Measurements from ENCODE around the gene NUDT16L1. TPM values are rescaled to one million over a fixed set of nuclear protein-coding genes. Genes with fewer than 3 reads are reported as not detected.

NUDT16L1 gene
- total and polyA plus RNA-seq, 4 donors = 30.6 to 61.8 (median 50.3) TPM

DNA sequence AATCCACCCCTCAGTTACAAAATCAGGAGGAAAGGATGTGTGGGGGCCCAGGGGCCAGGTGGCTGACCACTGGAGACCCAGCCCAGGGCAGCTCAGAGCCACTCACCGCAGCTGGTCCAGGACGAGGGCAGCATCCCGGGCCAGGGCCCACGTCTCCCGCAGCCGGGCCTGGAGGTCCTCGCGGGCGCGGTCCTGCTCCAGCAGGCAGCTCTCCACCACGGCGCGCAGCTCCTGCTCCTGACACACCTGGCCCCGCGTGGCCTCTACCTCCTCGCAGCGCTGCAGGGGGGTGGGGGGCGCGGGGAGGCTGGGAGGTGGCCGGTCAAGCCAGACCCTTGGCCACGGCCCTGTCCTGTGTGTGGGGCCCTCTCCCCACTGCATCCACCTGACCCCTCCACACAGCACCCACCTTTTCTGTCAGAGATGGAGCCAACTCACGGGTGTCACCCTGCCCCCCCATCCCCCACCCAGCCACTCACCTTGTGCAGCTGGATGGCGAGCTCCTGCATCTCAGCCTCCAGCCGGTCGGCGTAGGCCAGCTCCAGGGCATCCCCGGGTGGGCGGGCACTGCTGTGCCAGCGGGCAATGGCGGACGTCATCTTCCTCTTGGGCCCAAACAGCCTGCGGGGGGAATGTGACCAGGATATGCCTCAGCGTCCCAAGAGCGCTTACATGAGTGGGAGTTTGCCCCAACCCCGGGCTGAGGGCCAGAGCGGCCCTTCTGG is 5.1 kb downstream of the NUDT16L1 start:
- 91% methylated on average over 36 of the region's 36 CpGs for WGBS (ENCODE audit: insufficient coverage)
- Histone ChIP-seq H3K27ac (ENCODE audit: low read depth, low read length) (no peak overlapping the region), H3K4me3 (ENCODE audit: low read depth, low read length) (no peak overlapping the region), H3K9me3 (ENCODE audit: control insufficient read depth, insufficient read depth, low read length) (no peaks in the 10 kb centered on the region), H3K4me1 (ENCODE audit: control insufficient read depth, insufficient read depth, low read length) (peaks cover 21% of the 10 kb centered on the region), H3K36me3 (ENCODE audit: control insufficient read depth, insufficient read depth, low read length) (peaks cover 82% of the 10 kb centered on the region), H3K27me3 (ENCODE audit: control insufficient read depth, insufficient read depth, low read length) (no peaks in the 10 kb centered on the region)
- no peak for DNase-seq (ENCODE audit: low read depth in 4 of 6, low spot score in 6 of 6)

DNA sequence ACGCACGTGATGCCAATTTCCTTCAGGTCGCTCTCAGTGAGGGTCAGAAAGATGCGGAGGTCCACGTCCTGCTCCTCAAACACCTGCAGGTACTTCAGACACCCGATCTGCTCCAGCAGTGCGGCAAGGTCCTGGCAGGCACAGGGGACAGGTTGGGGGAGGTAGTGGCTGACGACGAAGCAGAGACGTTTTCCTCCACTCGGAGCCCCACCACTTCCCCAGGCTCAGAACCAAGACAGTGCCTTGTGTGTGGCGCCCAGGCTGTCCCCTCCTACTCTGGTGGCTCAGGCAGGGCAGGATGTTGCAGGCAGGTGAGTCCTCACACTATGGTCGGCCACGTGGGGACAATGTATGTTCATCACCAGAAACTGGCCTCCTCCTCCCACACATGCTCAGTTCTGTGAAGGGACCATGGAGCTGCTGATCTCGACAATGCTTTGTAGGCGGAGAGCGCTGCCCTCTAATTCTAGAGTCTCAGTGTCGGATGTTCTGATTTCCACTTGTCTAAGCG is 5.7 kb downstream of the NUDT16L1 start:
- Histone ChIP-seq H3K4me3 (ENCODE audit: low read depth, low read length) (no peak overlapping the region), H3K36me3 (ENCODE audit: control insufficient read depth, insufficient read depth, low read length) (peaks cover 88% of the 10 kb centered on the region), H3K27ac (ENCODE audit: low read depth, low read length) (no peak overlapping the region), H3K27me3 (ENCODE audit: control insufficient read depth, insufficient read depth, low read length) (no peaks in the 10 kb centered on the region), H3K4me1 (ENCODE audit: control insufficient read depth, insufficient read depth, low read length) (peaks cover 21% of the 10 kb centered on the region), H3K9me3 (ENCODE audit: control insufficient read depth, insufficient read depth, low read length) (no peaks in the 10 kb centered on the region)
- WGBS (ENCODE audit: insufficient coverage) = 92% methylated on average over 17 of the region's 19 CpGs
- no peak for DNase-seq (ENCODE audit: low read depth in 4 of 6, low spot score in 6 of 6)

DNA sequence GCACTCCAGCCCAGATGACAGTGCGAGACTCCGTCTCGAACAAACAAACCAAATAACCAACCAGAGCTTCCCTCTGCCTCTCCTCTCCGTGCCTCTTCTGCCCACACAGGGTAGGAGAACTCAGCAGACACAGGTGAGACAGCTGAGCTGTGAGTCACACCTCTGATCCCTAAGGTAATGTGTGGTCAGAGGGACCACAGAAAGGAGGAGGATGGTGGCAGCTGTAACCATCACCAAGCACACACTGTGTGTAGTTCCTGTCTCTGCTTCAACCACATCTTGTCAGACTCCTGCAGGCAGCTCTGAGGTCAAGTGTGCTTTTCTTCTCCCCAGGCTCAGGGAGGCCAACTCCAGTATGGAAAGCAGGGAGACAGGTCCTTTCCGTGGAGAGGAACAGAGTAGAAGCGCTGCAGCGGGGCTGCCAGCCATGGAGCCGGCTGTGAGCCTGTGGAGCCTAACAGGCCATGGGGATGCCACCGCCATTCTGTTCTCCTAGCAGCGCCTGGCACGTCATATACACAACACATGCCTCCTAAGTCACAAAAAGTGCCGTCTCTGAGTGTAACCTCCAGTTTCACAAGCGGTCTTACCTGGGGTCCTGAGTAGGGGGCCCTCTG is 7.1 kb downstream of the NUDT16L1 start:
- H3K9me3 ChIP-seq (ENCODE audit: control insufficient read depth, insufficient read depth, low read length) = no peaks in the 10 kb centered on the region
- DNase-seq (ENCODE audit: low read depth in 4 of 6, low spot score in 6 of 6) = no peak
- H3K27me3 ChIP-seq (ENCODE audit: control insufficient read depth, insufficient read depth, low read length) = no peaks in the 10 kb centered on the region
- H3K36me3 ChIP-seq (ENCODE audit: control insufficient read depth, insufficient read depth, low read length) = peaks cover 92% of the 10 kb centered on the region
- 94% methylated on average over 9 of the region's 13 CpGs for WGBS (ENCODE audit: insufficient coverage)
- peaks cover 9% of the 10 kb centered on the region for H3K4me1 ChIP-seq (ENCODE audit: control insufficient read depth, insufficient read depth, low read length)
- no peak overlapping the region for H3K4me3 ChIP-seq (ENCODE audit: low read depth, low read length)
- no peak overlapping the region for H3K27ac ChIP-seq (ENCODE audit: low read depth, low read length)

DNA sequence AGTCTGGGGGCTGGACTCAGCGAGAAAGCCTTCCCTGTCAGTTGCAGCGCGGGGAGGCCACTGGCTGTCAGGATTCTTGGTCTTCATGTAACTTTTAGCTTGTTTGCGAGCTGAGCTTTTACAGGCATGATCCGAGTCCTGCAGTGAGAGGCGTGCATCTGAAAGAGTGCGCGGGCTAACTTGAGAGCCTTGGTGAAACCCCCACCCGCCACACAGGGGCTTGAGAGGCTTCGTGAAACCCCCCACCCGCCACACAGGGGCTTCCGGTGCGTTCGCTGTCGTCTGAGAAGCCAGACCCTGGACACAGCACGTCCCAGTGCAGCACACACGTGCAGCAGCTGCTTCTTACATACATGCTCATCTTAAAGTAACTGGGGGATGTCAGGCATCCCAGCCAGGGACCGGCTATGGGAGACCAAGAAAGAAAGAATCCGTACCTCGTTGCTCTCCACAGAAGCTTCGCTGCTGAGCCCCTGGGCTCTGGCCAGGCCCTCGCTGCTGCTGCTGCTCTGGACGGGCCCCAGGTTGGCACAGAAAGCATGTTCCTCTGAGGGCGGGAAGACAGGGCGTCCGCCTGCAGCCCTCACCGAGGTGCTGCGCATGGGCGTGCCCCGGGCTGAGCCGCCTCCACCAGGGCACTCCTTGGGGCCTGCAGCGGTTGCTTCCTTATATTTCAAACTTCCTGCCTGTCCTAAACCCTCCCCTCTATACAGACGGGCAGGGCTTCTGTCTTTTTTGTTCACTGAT is 7.8 kb downstream of the NUDT16L1 start:
- peaks cover 89% of the 10 kb centered on the region for H3K36me3 ChIP-seq (ENCODE audit: control insufficient read depth, insufficient read depth, low read length)
- H3K4me3 ChIP-seq (ENCODE audit: low read depth, low read length) = no peak overlapping the region
- H3K9me3 ChIP-seq (ENCODE audit: control insufficient read depth, insufficient read depth, low read length) = no peaks in the 10 kb centered on the region
- no peaks in the 10 kb centered on the region for H3K27me3 ChIP-seq (ENCODE audit: control insufficient read depth, insufficient read depth, low read length)
- no peak for DNase-seq (ENCODE audit: low read depth in 4 of 6, low spot score in 6 of 6)
- WGBS (ENCODE audit: insufficient coverage) = 90% methylated on average over 33 of the region's 33 CpGs
- peaks cover 2% of the 10 kb centered on the region for H3K4me1 ChIP-seq (ENCODE audit: control insufficient read depth, insufficient read depth, low read length)
- H3K27ac ChIP-seq (ENCODE audit: low read depth, low read length) = no peak overlapping the region

DNA sequence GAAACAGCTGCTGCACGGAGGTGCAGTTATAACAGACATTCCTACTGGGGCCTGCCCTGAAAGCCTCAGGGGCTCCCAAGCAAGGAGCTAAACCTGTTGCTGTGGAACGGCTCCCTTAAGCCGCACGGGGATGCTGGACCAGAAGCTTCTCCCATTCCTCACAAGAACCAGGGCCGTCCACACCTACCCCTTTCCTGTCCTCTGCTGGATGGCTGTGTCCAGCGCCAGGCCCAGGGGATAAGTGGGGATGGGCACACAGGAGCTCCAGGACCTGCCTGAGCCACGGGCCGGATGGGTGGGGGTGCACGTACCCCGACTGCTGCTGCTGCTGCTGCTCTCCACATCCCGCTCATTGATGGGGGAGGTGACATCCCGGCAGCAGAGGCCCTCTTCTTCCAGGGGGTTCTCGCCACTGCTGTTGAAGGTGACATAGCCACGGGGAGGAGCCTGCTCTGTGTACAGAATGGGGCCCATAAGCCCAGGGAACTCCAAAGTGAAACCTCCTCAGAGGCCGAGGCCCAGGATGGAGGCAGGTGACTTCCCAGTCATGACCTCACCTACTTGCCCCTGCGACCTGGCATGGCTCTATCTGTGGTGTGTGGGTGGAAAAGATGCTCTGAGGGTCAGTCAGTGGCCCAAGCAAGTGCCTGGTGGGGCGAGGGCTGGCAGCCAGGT is 8.6 kb downstream of the NUDT16L1 start:
- Histone ChIP-seq H3K4me3 (ENCODE audit: low read depth, low read length) (no peak overlapping the region), H3K27me3 (ENCODE audit: control insufficient read depth, insufficient read depth, low read length) (no peaks in the 10 kb centered on the region), H3K4me1 (ENCODE audit: control insufficient read depth, insufficient read depth, low read length) (no peaks in the 10 kb centered on the region), H3K27ac (ENCODE audit: low read depth, low read length) (no peak overlapping the region), H3K9me3 (ENCODE audit: control insufficient read depth, insufficient read depth, low read length) (no peaks in the 10 kb centered on the region), H3K36me3 (ENCODE audit: control insufficient read depth, insufficient read depth, low read length) (peaks cover 88% of the 10 kb centered on the region)
- 93% methylated on average over 15 of the region's 17 CpGs for WGBS (ENCODE audit: insufficient coverage)
- no peak for DNase-seq (ENCODE audit: low read depth in 4 of 6, low spot score in 6 of 6)

DNA sequence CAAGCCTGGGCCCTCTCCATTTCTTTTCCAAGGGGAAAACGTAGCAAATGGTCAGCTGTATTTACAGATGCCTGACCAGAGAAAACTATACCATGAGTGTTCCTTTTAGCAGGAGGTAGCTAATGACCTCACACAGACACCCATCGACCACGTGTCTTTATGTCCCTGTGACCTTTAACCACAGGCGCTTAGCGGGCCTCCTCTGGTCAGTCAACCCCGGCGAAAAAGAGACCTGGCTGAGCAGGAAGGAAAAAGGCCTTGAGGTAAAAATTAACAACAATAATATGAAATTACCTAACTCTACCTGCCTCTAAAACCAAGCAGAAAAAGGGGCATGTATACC is 9.1 kb downstream of the NUDT16L1 start:
- H3K4me1 ChIP-seq (ENCODE audit: control insufficient read depth, insufficient read depth, low read length) = no peaks in the 10 kb centered on the region
- H3K36me3 ChIP-seq (ENCODE audit: control insufficient read depth, insufficient read depth, low read length) = peaks cover 88% of the 10 kb centered on the region
- no peak overlapping the region for H3K4me3 ChIP-seq (ENCODE audit: low read depth, low read length)
- H3K27ac ChIP-seq (ENCODE audit: low read depth, low read length) = no peak overlapping the region
- no peaks in the 10 kb centered on the region for H3K9me3 ChIP-seq (ENCODE audit: control insufficient read depth, insufficient read depth, low read length)
- no peaks in the 10 kb centered on the region for H3K27me3 ChIP-seq (ENCODE audit: control insufficient read depth, insufficient read depth, low read length)
- WGBS (ENCODE audit: insufficient coverage) = 75% methylated on average over 1 of the region's 7 CpGs
- no peak for DNase-seq (ENCODE audit: low read depth in 4 of 6, low spot score in 6 of 6)

DNA sequence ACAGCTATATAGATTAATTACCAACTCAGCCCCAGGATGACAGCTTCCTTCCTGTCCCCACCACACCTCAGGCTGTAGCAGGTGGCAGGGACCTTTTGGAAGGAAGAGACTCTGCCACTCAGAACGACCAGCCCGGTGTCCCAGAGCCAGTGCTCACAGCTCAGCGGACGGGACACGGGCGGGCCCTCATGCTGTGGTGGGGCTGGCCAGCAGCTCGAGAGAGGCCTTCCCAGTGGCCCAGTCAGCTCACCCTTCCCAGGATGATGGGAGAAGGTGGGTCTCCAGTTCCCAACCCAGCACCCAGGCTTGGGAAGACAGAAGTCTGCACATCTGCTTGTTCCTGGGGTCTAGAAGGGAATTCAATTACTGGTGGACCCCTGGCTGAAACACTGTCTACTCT is 10.5 kb downstream of the NUDT16L1 start:
- 100% methylated on average over 3 of the region's 7 CpGs for WGBS (ENCODE audit: insufficient coverage)
- H3K4me1 ChIP-seq (ENCODE audit: control insufficient read depth, insufficient read depth, low read length) = no peaks in the 10 kb centered on the region
- DNase-seq (ENCODE audit: low read depth in 4 of 6, low spot score in 6 of 6) = no peak
- peaks cover 78% of the 10 kb centered on the region for H3K36me3 ChIP-seq (ENCODE audit: control insufficient read depth, insufficient read depth, low read length)
- no peak overlapping the region for H3K27ac ChIP-seq (ENCODE audit: low read depth, low read length)
- H3K4me3 ChIP-seq (ENCODE audit: low read depth, low read length) = no peak overlapping the region
- H3K9me3 ChIP-seq (ENCODE audit: control insufficient read depth, insufficient read depth, low read length) = no peaks in the 10 kb centered on the region
- no peaks in the 10 kb centered on the region for H3K27me3 ChIP-seq (ENCODE audit: control insufficient read depth, insufficient read depth, low read length)

DNA sequence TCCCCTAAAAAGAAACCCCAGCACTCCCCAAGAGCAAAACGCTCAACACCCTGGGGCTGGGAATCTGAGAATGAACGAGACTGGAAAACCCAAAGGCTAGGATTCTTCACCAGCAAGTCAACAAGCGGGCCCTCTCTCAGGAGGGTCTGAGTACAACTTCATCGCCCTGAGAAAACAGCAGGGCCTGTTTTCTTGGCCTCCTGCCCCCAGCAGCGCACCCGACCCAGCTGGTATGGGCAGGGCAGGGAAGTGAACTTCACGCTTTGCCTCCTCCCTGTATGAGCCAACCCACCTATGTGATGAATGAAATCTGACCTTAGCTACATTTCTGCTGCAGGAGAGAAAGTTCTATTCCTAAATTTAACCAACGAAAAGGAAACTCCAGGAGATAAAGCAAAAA is 11.1 kb downstream of the NUDT16L1 start:
- WGBS (ENCODE audit: insufficient coverage) = 86% methylated on average over 5 of the region's 8 CpGs
- Histone ChIP-seq H3K9me3 (ENCODE audit: control insufficient read depth, insufficient read depth, low read length) (no peaks in the 10 kb centered on the region), H3K27ac (ENCODE audit: low read depth, low read length) (no peak overlapping the region)

DNA sequence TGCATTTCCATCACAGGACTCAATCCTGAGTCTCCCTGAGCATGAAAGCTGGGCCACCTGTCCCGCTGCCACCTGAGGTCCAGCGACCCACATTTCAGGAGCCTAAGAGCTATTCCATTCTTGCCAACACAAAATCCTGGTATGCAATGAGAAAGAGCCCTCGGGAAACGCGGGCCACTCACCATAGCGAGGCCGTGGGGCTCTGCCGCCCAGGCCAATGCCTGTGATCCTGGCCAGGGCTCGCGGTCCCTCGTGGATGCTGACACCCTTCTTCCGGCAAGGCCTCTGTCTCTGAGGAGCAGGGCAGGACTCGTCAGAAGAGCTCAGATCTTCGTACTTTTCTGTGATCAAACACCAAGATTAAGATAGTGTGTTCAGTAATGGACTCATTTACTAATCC is 11.6 kb downstream of the NUDT16L1 start:
- H3K4me1 ChIP-seq (ENCODE audit: control insufficient read depth, insufficient read depth, low read length) = no peaks in the 10 kb centered on the region
- no peak overlapping the region for H3K27ac ChIP-seq (ENCODE audit: low read depth, low read length)
- H3K4me3 ChIP-seq (ENCODE audit: low read depth, low read length) = no peak overlapping the region
- H3K9me3 ChIP-seq (ENCODE audit: control insufficient read depth, insufficient read depth, low read length) = no peaks in the 10 kb centered on the region
- peaks cover 77% of the 10 kb centered on the region for H3K36me3 ChIP-seq (ENCODE audit: control insufficient read depth, insufficient read depth, low read length)
- WGBS (ENCODE audit: insufficient coverage) = 98% methylated on average over 12 of the region's 14 CpGs
- no peak for DNase-seq (ENCODE audit: low read depth in 4 of 6, low spot score in 6 of 6)
- H3K27me3 ChIP-seq (ENCODE audit: control insufficient read depth, insufficient read depth, low read length) = no peaks in the 10 kb centered on the region

More for the DNA sequence above, 11.1 kb downstream of the NUDT16L1 start:
- Histone ChIP-seq H3K4me3 (ENCODE audit: low read depth, low read length) (no peak overlapping the region), H3K36me3 (ENCODE audit: control insufficient read depth, insufficient read depth, low read length) (peaks cover 75% of the 10 kb centered on the region), H3K27me3 (ENCODE audit: control insufficient read depth, insufficient read depth, low read length) (no peaks in the 10 kb centered on the region), H3K4me1 (ENCODE audit: control insufficient read depth, insufficient read depth, low read length) (no peaks in the 10 kb centered on the region)
- no peak for DNase-seq (ENCODE audit: low read depth in 4 of 6, low spot score in 6 of 6)
